Thyroid gland (tissue), 4 donors: ENCODE results near the gene PWP1. TPM values are rescaled to one million over a fixed set of nuclear protein-coding genes. Genes with fewer than 3 reads are reported as not detected.

ENCODE experiments used
- DNase-seq, 2 donors: peaks; one replicate each; pipeline ENCODE4 v3.0.0-alpha.2; 2019
- H3K27ac ChIP-seq, 3 donors: fragments of 200-600 bp; sonication (generic); 1 replicate in 2 of 3; 2 replicates in 1 of 3; pipeline ENCODE4 v1.5.1; 2016 to 2019; ENCODE audit warnings: mild to moderate bottlenecking in 1 of 3, moderate library complexity in 1 of 3
- H3K27me3 ChIP-seq: fragments of 200-600 bp; sonication (generic); one replicate; pipeline ENCODE4 v1.5.1; 2019
- H3K36me3 ChIP-seq, 2 donors: fragments of 200-600 bp; sonication (generic); one replicate each; pipeline ENCODE4 v1.5.1; 2016 to 2019
- H3K4me1 ChIP-seq, 2 donors: fragments of 200-600 bp; sonication (generic); one replicate each; pipeline ENCODE4 v1.5.1; 2017 to 2019
- H3K4me3 ChIP-seq, 3 donors: fragments of 200-600 bp; sonication (generic); replicated peaks in 1 of 3; 1 replicate in 2 of 3; 2 replicates in 1 of 3; pipeline ENCODE4 v1.5.1; 2016; ENCODE audit warnings: mild to moderate bottlenecking in 1 of 3
- H3K9me3 ChIP-seq: fragments of 200-600 bp; sonication (generic); one replicate; pipeline ENCODE4 v1.5.1; 2017
- CTCF ChIP-seq, 6 experiments: fragments of 200-600 bp in 3 of 6; fragments of 450-650 bp in 3 of 6; sonication (generic) in 3 of 6; IDR thresholded peaks; one replicate each; pipeline ENCODE4 v1.5.1; 2016 to 2019; ENCODE audit warnings: antibody characterized with exemption in 6 of 6, mild to moderate bottlenecking in 2 of 6, inconsistent platforms in 1 of 6, moderate library complexity in 1 of 6
- POLR2A ChIP-seq, 2 donors: fragments of 450-650 bp; IDR thresholded peaks; one replicate each; pipeline ENCODE4 v1.6.1; 2017; ENCODE audit warnings: antibody characterized with exemption in 2 of 2, mild to moderate bottlenecking in 2 of 2, moderate library complexity in 1 of 2
- WGBS, 2 donors: methylation state at CpG; one replicate each; pipeline ENCODE4 v1.1.5; 2017; 5-methylcytosine and 5-hydroxymethylcytosine counted together
- intact Hi-C: fragments of 100-400 bp; cut with DNase I; formaldehyde crosslinking; loops from one replicate; pipeline ENCODE4 v1.15.1; 2023
- total RNA-seq, 4 donors: library from RNA; depleted of rRNA; stranded (reverse); fragments of >200 nt; gene quantifications; one replicate each; pipeline ENCODE4 v1.2.3, GENCODE V29; 2016

The PWP1 gene
- total RNA-seq, 4 donors from 2014 or later: 73.4 to 90.3 (median 89.3) TPM

GRCh38 chr12:107646436-107646835, 39.2 kb upstream of the PWP1 start:
- H3K9me3 ChIP-seq: no peaks in the 10 kb centered on the region
- no peaks in the 10 kb centered on the region for H3K27me3 ChIP-seq
- H3K4me3 ChIP-seq: no peak overlapping the region
- no peak overlapping the region for H3K27ac ChIP-seq
- no peaks in the 10 kb centered on the region for H3K4me1 ChIP-seq
- no peak for TF ChIP-seq POLR2A (IDR thresholded peaks at IDR 0.05)
- no peak for TF ChIP-seq CTCF (IDR thresholded peaks at IDR 0.05)
- H3K36me3 ChIP-seq: no peaks in the 10 kb centered on the region
- intact Hi-C loops: no loop called here
- DNase-seq: no peak
- 93 to 94% methylated on average over 7 of the region's 7 CpGs for WGBS, 2 donors

- 66 to 80% methylated on average over 4 of the region's 4 CpGs for WGBS, 2 donors
Observed at GRCh38 chr12:107649661-107650061, 35.9 kb upstream of the PWP1 start.

GRCh38 chr12:107650977-107651376, 34.6 kb upstream of the PWP1 start:
- H3K27ac ChIP-seq: no peak overlapping the region
- H3K36me3 ChIP-seq: peaks cover 0 to 4% of the 10 kb centered on the region in 2 donors
- 83 to 87% methylated on average over 10 of the region's 10 CpGs for WGBS, 2 donors
- no peaks in the 10 kb centered on the region for H3K9me3 ChIP-seq
- no peak for DNase-seq
- no peak for TF ChIP-seq POLR2A (IDR thresholded peaks at IDR 0.05)
- TF ChIP-seq CTCF (IDR thresholded peaks at IDR 0.05): no peak
- H3K4me3 ChIP-seq: no peak overlapping the region
- intact Hi-C loops: no loop called here
- H3K27me3 ChIP-seq: no peaks in the 10 kb centered on the region
- no peaks in the 10 kb centered on the region for H3K4me1 ChIP-seq

More at GRCh38 chr12:107649661-107650061, 35.9 kb upstream of the PWP1 start:
- Histone ChIP-seq H3K4me1 (no peaks in the 10 kb centered on the region), H3K9me3 (no peaks in the 10 kb centered on the region), H3K4me3 (no peak overlapping the region), H3K27me3 (no peaks in the 10 kb centered on the region), H3K36me3 (peaks cover 0 to 4% of the 10 kb centered on the region in 2 donors), H3K27ac (no peak overlapping the region)
- intact Hi-C loops: no loop called here
- TF ChIP-seq POLR2A (IDR thresholded peaks at IDR 0.05): no peak
- no peak for TF ChIP-seq CTCF (IDR thresholded peaks at IDR 0.05)
- no peak for DNase-seq

GRCh38 chr12:107651571-107652449, 33.8 kb upstream of the PWP1 start:
- Histone ChIP-seq H3K36me3 (peaks cover 0 to 4% of the 10 kb centered on the region in 2 donors), H3K27ac (no peak overlapping the region), H3K9me3 (no peaks in the 10 kb centered on the region), H3K27me3 (no peaks in the 10 kb centered on the region), H3K4me3 (no peak overlapping the region), H3K4me1 (no peaks in the 10 kb centered on the region)
- intact Hi-C loops: no loop called here
- DNase-seq: no peak
- TF ChIP-seq POLR2A (IDR thresholded peaks at IDR 0.05): no peak
- 73 to 95% methylated on average over 10 to 11 of the region's 11 CpGs for WGBS, 2 donors

GRCh38 chr12:107653519-107653918, 32.1 kb upstream of the PWP1 start:
- Histone ChIP-seq H3K27me3 (no peaks in the 10 kb centered on the region), H3K9me3 (no peaks in the 10 kb centered on the region), H3K4me1 (no peaks in the 10 kb centered on the region), H3K36me3 (peaks cover 5 to 10% of the 10 kb centered on the region in 2 donors), H3K27ac (no peak overlapping the region), H3K4me3 (no peak overlapping the region)
- no peak for DNase-seq
- TF ChIP-seq CTCF (IDR thresholded peaks at IDR 0.05) (no peak), POLR2A (IDR thresholded peaks at IDR 0.05) (no peak)
- intact Hi-C loops: no loop called here
- 69 to 92% methylated on average over 2 of the region's 2 CpGs for WGBS, 2 donors
